Muscle of back (tissue), 11 donors: ENCODE data around the gene TMEM135. TPM values are rescaled to one million over a fixed set of nuclear protein-coding genes. Genes with fewer than 3 reads are reported as not detected.
"Not testable (repeated sequence)": the region's sequence is repeated elsewhere in the genome, so short reads cannot be mapped to it uniquely, and the experiment has no call there.

Source experiments
- DNase-seq, 3 donors: peaks; one replicate each; pipeline versions ENCODE4 v3.0.0 to v3.0.0-alpha.2; 2013
- polyA plus RNA-seq, 10 donors: library from polyadenylated mRNA; unstranded; fragments of 120-200 nt; gene quantifications; one replicate each; pipeline ENCODE4 v1.2.1, GENCODE V29; 2013; ENCODE audit not compliant: insufficient read length in 10 of 10

Gene TMEM135
- polyA plus RNA-seq, 10 donors, result 11.9 to 21.7 (median 16.5) TPM

DNA sequence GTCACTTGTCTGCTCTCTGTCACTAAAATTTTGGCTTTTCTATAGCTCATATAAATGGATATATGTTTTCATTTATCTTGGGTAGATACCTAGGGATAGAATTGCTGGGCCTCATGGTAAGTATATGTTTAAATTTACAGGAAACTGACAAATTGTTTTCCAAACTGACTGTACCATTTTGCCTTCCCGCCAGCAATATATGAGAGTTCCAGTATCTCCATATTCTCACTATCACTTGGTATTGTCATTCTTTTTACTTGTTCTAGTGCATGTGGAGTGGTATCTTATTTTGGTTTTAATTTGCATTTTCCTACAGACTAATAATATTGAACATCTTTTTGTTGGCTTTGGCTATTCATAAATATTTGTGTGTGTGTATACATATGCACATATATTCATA, 101.7 kb downstream of the TMEM135 start:
- DNase-seq, result no peak

DNA sequence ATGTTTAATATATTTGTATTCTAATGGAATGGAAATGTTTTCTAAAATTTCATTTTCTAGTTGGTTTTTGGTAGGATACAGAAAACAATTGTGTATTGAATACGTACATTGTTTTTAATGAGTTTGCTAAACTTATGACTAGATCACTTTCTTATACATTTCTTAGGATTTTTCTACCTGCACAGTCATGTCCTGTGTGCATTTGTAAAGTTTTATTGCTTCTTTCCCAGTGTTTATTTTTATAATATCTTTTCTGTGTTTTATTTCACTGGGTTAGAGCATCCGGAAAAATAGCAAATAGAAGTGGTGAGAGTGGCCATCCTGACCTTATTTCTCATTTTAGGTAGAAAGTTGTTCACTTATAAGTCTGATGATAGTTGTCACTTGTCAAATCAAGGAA, 103.6 kb downstream of the TMEM135 start:
- DNase-seq, result no peak

DNA sequence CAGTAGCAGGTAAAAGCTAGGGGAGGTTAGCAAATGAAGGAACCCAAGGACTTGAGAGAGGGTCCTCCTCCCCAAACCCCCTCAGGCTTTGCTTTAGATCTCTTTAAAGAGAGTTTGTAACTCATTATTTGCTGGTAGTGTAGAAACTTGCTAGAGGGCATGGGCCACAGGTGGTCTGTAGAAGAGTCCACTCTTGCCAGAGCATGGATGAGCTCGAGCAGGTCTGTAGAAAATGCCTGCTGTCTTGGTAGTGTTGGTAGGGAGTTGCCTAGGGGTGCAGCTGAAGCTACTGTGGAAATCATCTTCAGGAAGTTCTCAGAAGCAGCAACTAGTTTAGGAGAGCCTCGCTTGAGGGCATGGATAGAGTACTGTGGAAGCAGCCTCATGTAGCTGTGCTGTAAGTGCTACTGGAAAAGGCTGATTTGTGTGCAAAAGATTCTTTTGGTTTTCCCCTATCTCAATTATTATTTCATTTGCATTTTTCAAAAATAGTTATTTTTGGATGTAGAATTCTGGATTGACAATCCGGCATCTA, 104.3 kb downstream of the TMEM135 start:
- DNase-seq, result no peak

DNA sequence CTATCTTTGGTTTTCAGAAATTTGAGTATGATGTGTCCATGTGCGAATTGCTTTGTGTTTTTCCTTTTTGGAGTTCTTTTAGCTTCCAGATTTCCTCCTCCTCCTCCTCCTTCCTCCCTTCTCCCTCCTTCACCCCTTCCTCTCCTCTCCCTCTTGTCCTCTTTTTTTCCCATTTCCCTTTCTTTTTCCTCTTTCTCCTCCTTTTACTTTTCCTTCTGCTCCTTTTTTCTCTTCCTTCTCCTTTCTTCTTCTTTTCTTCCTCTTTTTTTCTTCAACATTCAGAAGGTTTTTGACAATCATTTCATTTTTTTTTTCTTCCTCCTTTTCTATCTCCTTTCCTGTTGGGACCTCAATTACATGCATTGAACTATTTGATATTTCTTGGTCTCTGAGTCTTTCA, 104.9 kb downstream of the TMEM135 start:
- no peak for DNase-seq

DNA sequence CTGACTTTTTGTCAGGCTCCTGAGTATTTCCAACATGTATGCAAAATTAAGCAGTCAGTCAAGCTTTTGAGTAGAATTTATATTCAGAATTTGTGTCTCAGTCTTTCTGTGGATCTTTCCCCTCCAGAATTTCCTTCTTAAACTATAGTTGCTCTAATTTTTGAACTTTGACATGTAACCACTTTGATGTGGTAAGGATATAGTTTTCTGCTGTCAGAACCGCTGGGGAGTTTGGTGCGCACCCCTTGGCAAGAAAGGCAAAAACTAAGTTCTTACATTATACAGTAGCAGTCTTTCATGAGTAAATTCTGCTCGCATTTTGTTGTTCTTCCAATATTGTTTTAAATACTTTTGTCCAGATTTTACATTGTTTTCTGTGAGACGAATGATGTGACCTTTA, 105.9 kb downstream of the TMEM135 start:
- no peak for DNase-seq

DNA sequence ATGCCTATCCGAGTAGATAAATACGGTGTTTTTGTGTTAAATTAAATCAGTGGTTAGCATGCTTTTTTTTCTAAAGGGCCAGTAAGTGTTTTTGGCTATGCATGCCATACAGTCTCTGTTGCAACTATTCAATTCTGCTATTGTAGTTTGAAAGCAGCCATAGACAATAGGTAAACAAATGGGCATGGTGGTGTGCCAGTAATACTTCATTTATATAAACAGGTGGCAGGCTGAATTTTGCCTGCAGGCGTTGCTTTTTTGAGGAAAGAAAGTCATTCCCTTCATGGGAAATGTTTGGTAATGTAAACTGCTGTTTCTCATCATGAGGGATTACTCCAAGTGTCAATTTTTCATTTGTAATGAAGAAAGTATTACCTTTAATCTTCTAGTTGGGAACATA, 106.5 kb downstream of the TMEM135 start:
- no peak for DNase-seq

DNA sequence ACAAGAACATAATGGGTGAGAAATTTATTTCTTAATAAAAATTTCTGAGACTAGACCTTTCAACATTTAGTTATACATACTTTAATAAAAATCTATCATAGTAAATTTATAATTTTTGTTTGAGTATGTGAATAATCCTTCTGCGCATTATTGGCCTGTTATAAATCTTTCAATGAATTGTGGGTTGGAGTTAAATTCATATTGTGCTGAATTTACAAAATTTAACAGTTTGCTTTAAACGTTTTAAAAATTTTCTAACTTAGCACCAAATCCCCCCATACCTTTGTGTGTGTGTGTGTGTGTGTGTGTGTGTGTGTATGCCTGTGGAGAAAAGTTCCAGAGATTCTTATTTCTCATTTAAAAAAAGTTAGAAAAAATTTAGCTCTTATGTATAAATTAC, 111.0 kb downstream of the TMEM135 start:
- no peak for DNase-seq

DNA sequence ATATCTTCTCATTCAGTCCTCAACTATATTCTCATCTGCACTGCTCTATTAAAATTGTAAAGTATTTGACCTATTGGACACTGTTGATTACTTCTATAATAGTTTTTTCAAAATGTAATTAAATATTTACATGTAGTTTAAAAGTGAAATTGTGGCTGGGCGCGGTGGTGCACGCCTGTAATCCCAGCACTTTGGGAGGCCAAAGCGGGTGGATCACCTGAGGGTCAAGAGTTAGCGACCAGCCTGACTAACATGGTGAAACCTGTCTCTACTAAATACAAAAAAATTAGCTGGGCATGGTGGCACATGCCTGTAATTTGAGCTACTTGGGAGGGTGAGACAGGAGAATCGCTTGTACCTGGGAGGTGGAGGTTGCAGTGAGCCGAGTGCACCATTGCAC, 112.0 kb downstream of the TMEM135 start:
- not testable (repeated sequence) for DNase-seq

DNA sequence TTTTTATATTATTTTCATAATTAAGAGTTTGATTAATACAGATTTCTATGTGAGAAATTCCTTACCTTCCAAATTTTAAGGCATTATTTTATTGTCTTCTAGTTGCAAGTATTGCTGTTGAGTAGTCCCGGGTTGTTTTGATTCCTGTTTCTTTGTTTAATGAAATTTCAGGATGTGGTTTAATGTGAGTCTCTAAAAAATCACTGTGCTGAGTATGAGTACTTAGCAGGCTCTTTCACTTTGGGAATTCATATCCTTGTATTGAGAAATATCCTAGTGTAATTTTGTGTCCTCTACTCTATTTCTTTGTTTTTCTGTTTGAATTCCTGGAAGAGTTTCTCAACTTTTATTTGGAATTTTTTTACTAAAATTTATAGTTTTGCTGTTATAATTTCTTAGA, 113.2 kb downstream of the TMEM135 start:
- DNase-seq, result no peak

DNA sequence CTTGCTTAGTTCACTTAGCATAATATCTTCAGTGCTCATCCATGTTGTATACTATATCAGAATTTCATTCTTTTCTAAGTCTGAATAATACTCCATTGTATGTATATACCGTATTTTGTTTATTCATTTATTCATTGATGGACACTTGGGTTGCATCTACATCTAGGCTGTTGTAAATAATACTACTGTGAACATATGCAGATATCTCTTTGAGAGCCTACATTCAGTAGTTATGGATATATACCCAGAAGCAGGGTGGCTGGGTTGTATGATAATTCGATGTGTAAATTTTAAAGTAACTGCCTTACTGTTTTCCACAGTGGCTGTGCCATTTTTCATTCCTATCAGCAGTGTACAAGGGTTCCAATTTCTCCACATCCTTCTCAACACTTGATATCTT, 116.5 kb downstream of the TMEM135 start:
- DNase-seq, result no peak

DNA sequence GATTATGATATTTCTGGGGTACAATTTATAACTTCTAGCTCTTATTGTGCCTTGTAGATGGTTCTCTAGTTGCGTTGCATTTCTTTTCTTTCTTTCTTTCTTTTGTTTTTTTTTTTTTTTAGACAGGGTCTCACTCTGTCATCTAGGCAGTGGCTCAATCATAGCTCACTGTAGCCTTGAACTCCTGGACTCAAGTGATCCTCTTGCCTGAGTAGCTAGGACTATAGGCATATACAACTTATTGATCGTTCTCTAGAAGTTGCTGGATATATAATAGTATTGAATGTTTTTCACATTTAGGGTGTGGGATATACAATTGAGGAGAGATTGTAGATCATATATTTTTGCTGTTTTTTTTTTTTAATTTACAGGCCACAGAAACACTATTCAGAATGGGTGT, 119.2 kb downstream of the TMEM135 start:
- DNase-seq, result no peak

DNA sequence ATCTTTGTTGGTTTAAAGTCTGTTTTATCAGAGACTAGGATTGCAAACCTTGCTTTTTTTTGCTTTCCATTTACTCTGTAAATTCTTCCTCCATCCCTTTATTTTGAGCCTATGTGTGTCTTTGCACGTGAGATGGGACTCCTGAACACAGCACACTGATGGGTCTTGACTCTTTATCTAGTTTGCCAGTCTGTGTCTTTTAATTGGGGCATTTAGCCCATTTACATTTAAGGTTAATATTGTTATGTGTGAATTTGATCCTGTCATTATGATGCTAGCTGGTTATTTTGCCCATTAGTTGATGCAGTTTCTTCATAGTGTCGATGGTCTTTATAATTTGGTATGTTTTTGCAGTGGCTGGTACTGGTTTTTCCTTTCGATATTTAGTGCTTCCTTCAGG, 131.3 kb downstream of the TMEM135 start:
- DNase-seq, result not testable (repeated sequence)

DNA sequence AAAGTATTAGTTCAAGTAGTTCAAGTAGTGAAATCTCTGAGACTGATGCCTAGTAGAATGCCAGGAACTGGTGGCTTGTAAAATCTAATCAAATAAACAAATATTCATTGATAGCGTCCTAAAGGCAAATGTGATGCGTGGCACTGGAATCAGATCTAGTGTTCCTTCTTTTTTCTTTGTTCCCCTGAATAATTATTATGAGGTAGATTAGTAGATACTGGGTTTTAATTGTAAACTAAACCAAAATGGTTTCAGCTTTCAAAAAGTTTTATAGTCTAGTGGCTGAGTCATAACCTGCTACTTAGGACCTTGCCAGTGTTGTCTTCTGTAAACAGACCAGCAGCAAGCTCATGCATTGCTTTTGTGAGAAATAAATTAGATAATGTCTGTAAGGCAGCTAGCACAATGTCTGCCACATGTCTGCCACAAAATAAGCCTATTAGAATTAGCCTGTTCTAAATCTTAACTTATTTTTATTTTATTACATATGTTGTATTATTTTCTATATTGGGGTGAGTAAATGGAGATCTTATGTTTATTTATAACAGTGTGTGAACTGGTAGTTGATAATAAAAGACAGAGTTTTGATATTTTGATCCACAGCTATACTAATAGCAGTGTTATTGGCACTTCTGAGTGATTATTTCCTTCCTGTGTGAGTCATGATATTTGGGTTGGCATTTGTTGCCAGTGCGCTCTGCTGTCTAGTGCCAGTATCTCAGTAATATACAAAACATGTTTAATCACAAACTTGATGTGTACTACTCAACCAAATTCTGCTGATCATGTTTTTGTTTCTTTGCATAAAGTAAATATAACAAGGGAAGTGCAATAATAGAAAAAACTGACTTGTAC, 135.7 kb downstream of the TMEM135 start:
- no peak for DNase-seq

DNA sequence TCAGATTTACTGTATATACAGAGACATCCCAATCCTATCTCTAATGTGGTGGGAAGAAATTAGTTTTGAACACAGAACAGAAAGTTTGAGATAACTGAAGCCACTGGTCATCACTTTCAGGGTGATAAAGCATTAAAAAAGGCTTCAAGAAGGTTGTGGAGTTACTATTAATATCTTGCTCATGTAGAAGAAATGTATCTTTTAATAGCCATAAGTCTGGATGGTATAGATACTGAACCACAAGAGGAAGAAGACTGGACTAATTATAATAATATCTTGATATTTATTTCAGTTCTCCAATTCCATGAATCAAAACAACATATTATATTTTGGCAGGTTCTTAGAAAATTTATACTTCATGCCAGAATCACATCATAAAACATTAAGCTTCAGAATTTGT, 137.1 kb downstream of the TMEM135 start:
- DNase-seq, result no peak

DNA sequence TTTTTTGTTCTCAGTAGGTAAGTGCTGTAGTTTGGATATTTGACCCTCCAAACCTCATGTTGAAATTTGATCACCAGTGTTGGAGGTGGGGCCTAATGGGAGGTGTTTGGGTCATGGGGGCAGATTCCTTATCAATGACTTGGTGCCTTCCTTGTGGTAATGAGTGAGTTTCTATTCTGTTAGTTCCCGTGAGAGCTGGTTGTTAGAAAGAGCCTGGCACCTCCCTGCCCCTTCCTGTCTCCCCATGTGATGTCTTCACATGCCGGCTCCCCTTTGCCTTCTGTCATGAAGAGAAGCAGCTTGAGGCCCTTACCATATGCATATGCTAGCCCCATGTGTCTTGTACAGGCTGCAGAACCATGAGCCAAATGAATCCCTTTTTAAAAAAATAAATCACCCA, 138.3 kb downstream of the TMEM135 start:
- DNase-seq, result no peak

DNA sequence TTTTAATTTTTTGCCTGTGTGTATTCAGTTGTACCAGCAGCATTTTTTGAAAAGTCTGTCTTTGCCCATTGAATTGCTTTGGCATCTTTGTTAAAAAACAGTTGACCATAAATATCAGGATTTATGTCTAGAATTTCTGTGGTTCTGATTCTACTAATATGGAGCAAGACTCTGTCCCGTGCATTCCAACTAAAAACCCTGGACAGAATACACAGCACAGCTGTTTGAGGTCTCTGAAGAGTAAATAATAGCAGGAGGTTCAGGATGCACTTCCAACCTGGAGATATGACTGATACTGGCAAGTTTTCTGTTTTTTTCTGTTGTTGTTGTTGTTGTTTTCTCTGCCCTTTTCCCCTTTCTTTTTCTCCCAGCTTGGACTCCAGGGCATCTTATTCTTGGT, 141.9 kb downstream of the TMEM135 start:
- DNase-seq, result no peak

DNA sequence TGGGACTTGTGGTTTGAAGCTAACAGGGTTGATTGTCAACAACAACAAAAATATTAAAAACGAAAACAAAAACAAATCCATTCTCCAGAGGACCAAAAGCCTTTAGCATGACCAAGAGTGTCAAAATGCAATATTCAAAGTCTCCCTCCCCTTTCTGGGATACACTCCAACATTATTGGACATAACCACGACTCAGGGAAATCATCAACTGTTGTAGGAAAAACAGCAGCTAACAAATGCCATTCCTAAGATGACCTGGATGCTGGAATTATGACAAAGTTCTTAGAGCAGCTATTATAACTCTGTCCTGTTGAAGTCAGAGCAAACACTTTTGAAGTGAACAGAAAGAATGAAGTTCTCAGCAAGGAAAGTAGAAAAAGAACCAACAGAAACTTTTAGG, 143.0 kb downstream of the TMEM135 start:
- peak; percentile 63 to 82 (median 69) for DNase-seq

DNA sequence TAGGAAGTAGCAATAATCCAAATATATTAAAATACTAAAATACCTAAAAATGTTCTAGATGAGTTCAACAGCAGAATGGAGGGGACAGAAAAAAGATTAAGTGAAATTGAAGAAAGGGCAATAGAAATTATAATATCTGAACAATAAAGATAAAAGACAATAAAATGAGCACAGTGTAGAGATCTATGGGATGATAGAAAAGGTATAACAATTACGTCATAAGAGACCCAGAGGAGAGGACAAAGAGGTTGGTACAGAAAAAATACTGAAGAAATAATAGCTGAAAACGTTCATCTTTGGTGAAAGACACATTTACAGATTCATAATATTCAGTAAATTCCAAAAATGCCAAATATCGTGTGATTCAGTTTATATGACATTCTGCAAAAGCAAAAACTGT, 143.4 kb downstream of the TMEM135 start:
- no peak for DNase-seq

DNA sequence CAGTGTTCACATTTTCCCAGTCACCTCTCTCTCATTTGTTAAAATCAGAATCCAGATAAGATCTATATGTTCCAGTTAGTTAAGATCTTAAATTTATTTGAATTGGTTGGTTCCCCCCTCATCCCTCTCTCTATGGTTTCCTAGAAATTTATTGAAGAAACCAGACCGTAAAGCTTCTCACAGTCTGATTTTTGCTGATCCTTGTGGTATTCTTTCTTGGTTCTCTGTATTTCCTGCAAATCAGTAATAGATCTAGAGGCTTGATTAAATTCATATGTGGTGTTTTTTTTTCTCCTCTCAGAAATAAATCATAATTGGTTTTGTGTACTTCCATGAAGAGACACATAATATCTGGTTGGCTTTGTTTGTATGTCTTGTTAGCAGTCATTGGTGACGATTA, 147.5 kb downstream of the TMEM135 start:
- DNase-seq, result no peak

DNA sequence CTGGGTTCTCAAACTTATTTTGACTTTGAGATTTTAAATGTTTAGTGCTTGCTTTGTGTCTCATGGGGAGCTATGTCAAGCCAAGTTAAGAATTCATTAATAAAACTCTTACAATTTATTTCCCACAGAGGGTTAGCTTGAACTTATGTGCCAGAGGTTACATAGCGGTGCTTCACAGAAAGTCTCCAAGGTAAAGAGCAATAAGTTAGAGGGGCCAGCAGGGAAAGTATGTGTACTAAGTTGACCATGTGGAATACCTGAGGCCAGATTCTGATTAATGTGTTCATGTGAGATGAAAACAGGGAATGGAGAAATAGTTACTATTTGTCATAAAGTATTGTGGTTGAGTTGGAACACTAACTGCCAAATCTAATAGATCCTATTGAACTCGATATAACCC, 149.3 kb downstream of the TMEM135 start:
- peak in 2 of 3 donors; percentile 31 to 74 for DNase-seq

DNA sequence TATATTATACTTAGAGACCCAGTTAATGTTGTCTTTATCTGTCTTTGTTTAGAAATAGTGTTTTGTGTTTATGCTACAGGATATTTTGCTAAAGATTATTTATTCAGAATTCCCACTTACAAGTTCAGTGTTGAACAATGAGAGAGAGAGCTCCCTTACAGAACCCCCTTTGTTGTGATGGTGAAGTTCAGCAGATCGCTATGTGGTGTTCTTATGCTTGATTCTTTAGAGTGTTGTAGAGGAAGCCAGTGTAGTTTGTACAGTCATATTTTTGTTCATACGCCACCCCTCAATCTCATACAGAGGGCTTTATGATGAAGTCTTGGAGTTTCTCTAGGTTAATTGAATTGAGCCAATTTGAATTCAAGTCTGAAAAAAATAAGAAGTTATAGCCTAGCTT, 150.2 kb downstream of the TMEM135 start:
- DNase-seq, result no peak

DNA sequence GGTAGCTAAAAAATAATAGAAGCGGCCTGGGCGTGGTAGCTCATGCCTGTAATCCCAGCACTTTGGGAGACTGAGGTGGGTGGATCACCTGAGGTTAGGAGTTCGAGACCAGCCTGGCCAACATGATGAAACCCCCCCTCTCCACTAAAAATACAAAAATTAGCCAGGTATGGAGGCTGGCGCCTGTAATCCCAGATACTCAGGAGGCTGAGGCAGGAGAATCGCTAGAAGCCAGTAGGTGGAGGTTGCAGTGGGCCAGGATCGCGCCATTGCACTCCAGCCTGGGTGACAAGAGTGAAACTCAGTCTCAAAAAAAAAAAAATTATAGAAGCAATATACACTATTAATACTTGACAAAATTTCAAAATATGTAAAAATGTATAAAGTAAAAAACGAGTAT, 150.7 kb downstream of the TMEM135 start:
- not testable (repeated sequence) for DNase-seq

DNA sequence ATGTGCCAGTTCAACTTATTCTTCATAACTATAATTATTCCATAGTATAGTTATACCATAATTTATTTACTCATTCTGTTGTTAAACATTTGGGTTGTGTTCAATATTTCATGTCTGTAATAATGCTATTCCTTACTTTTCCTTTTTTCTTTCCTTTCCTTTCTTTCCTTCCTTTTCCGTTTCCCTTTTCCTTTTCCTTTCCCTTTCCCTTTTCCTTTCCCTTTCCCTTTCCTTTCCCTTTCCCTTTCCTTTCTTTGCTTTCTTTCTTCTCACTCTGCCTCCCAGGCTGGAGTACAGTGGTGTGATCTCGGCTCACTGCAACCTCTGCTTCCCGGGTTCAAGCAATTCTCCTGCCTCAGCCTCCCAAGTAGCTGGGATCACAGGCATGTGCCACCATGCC, 151.2 kb downstream of the TMEM135 start:
- not testable (repeated sequence) for DNase-seq

DNA sequence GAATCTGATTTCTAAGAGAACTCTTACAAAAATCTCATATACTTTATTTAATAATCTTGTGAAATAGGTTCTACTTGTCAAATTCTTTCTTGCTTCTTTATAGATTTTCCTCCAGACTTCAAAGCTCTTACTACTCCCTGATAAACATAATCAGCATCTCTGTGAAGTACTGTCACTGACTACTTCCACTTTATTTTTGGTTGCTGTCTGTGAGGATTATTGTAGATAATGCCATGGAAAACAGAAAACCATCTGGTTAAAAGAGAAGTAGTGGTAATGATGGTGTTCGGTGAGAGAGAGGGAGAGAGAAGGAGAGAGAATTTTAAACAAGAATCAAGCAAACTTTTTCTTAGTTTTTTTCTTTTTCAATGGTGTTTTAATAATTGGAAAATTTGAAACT, 152.3 kb downstream of the TMEM135 start:
- DNase-seq, result no peak
